GM23338 (cell line): Measurements from ENCODE around the gene NFKB2.

Experiments used
- CREB1 ChIP-seq: fragments of 250-450 bp; sonication (Bioruptor Pico); IDR thresholded peaks from 2 replicates; pipeline ENCODE4 v1.5.0; 2020; ENCODE audit warnings: low read depth, mild to moderate bottlenecking, moderate library complexity
- EZH2 ChIP-seq: fragments of 200-600 bp; sonication (generic); IDR thresholded peaks from one replicate; pipeline ENCODE4 v1.8.0; 2017; ENCODE audit warnings: antibody characterized with exemption, mild to moderate bottlenecking, low read depth; ENCODE audit not compliant: unreplicated experiment
- EZH2phosphoT487 ChIP-seq: fragments of 200-600 bp; sonication (generic); IDR thresholded peaks from one replicate; pipeline ENCODE4 v1.8.1; 2018; ENCODE audit warnings: antibody characterized with exemption; ENCODE audit not compliant: unreplicated experiment
- JUNB ChIP-seq: IDR thresholded peaks from one replicate; pipeline ENCODE4 v1.6.1; 2016; ENCODE audit warnings: antibody characterized with exemption; ENCODE audit not compliant: unreplicated experiment
- NANOG ChIP-seq: IDR thresholded peaks from 2 replicates; pipeline ENCODE4 v1.6.1; 2016; ENCODE audit warnings: antibody characterized with exemption, borderline replicate concordance
- POLR2AphosphoS5 ChIP-seq: IDR thresholded peaks from 2 replicates; pipeline ENCODE4 v1.6.1; 2016; ENCODE audit warnings: antibody characterized with exemption, low read depth
- TF ChIP-seq, protein P1 (sequence below), 2 experiments: fragments of 200-600 bp in 1 of 2; sonication (generic) in 1 of 2; conservative IDR thresholded peaks; 2 replicates each; pipeline versions ENCODE4 v1.5.1 to v1.6.1; 2016 to 2017; ENCODE audit warnings: antibody characterized with exemption in 2 of 2, low read depth in 2 of 2, mild to moderate bottlenecking in 2 of 2, moderate library complexity in 1 of 2
- TF ChIP-seq, protein P2 (sequence below): IDR thresholded peaks from one replicate; pipeline ENCODE4 v1.6.1; 2018; ENCODE audit warnings: antibody characterized with exemption; ENCODE audit not compliant: unreplicated experiment
- TF ChIP-seq, protein P3 (sequence below): IDR thresholded peaks from 2 replicates; pipeline ENCODE4 v1.6.1; 2016; ENCODE audit warnings: antibody characterized with exemption

DNA sequence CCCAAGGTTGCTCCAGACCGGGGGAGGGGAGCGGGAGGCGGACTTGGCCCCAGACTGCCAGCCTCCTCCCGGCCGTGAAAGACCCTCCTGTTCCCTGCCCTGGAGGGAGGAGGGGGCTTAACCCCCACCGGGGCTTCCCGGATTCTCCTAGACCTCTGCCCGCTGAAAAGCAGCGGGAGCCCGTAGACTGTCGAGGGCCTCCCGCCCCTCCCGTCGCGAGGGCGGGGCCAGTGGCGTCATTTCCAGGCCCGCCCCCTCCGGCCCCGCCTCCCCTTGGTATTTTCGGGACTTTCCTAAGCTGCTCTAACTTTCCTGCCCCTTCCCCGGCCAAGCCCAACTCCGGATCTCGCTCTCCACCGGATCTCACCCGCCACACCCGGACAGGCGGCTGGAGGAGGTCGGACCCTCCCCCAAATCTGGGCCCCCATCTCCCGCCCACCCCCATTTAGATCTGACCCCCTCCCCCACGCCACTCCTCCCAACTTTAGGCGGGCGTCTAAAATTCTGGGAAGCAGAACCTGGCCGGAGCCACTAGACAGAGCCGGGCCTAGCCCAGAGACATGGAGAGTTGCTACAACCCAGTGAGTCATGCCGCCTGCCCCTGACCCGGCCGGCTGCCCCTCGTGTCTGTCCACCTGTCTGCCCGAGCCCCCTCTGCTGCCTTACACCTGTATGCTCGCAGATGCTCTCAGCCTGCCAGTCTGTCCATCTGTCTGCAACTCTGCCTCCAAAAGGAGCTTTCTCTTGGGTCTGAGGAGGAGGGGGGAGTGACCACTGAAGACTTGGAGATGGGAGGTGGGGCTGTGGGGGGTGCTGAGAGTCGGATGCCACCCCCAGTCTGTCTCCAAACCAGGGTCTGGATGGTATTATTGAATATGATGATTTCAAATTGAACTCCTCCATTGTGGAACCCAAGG, at the start of gene NFKB2:
- TF ChIP-seq EZH2phosphoT487 (no peak), JUNB (no peak), EZH2 (no peak), POLR2AphosphoS5 (peak; percentile 60), CREB1 (CRISPR knock-in tag) (peak; percentile 92), NANOG (no peak)
- TF ChIP-seq, protein P1, sequence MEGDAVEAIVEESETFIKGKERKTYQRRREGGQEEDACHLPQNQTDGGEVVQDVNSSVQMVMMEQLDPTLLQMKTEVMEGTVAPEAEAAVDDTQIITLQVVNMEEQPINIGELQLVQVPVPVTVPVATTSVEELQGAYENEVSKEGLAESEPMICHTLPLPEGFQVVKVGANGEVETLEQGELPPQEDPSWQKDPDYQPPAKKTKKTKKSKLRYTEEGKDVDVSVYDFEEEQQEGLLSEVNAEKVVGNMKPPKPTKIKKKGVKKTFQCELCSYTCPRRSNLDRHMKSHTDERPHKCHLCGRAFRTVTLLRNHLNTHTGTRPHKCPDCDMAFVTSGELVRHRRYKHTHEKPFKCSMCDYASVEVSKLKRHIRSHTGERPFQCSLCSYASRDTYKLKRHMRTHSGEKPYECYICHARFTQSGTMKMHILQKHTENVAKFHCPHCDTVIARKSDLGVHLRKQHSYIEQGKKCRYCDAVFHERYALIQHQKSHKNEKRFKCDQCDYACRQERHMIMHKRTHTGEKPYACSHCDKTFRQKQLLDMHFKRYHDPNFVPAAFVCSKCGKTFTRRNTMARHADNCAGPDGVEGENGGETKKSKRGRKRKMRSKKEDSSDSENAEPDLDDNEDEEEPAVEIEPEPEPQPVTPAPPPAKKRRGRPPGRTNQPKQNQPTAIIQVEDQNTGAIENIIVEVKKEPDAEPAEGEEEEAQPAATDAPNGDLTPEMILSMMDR (conservative IDR thresholded peaks at IDR 0.05; ENCODE audit: low read depth in 2 of 2): no peak
- TF ChIP-seq, protein P2, sequence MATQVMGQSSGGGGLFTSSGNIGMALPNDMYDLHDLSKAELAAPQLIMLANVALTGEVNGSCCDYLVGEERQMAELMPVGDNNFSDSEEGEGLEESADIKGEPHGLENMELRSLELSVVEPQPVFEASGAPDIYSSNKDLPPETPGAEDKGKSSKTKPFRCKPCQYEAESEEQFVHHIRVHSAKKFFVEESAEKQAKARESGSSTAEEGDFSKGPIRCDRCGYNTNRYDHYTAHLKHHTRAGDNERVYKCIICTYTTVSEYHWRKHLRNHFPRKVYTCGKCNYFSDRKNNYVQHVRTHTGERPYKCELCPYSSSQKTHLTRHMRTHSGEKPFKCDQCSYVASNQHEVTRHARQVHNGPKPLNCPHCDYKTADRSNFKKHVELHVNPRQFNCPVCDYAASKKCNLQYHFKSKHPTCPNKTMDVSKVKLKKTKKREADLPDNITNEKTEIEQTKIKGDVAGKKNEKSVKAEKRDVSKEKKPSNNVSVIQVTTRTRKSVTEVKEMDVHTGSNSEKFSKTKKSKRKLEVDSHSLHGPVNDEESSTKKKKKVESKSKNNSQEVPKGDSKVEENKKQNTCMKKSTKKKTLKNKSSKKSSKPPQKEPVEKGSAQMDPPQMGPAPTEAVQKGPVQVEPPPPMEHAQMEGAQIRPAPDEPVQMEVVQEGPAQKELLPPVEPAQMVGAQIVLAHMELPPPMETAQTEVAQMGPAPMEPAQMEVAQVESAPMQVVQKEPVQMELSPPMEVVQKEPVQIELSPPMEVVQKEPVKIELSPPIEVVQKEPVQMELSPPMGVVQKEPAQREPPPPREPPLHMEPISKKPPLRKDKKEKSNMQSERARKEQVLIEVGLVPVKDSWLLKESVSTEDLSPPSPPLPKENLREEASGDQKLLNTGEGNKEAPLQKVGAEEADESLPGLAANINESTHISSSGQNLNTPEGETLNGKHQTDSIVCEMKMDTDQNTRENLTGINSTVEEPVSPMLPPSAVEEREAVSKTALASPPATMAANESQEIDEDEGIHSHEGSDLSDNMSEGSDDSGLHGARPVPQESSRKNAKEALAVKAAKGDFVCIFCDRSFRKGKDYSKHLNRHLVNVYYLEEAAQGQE: no peak
- TF ChIP-seq, protein P3, sequence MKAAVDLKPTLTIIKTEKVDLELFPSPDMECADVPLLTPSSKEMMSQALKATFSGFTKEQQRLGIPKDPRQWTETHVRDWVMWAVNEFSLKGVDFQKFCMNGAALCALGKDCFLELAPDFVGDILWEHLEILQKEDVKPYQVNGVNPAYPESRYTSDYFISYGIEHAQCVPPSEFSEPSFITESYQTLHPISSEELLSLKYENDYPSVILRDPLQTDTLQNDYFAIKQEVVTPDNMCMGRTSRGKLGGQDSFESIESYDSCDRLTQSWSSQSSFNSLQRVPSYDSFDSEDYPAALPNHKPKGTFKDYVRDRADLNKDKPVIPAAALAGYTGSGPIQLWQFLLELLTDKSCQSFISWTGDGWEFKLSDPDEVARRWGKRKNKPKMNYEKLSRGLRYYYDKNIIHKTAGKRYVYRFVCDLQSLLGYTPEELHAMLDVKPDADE: no peak
